Measurements from ENCODE around the gene ZNF10.

ZNF10 gene

DNA sequence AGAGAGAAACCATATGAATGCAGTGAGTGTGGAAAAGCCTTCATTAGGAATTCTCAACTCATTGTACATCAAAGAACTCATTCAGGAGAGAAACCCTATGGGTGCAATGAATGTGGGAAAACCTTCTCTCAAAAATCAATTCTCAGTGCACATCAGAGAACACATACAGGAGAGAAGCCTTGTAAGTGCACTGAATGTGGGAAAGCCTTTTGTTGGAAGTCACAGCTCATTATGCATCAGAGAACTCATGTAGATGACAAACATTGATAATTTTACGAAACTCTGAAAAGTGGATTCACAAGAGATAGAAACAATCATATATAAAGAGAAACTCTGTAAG is 73.8 kb downstream of the ZNF10 start:
- no peak for DNase-seq (ENCODE audit: low read depth)
- H3K4me3 ChIP-seq (ENCODE audit: control insufficient read depth, low read depth, low read length) = no peak overlapping the region
- TF ChIP-seq, protein P1, sequence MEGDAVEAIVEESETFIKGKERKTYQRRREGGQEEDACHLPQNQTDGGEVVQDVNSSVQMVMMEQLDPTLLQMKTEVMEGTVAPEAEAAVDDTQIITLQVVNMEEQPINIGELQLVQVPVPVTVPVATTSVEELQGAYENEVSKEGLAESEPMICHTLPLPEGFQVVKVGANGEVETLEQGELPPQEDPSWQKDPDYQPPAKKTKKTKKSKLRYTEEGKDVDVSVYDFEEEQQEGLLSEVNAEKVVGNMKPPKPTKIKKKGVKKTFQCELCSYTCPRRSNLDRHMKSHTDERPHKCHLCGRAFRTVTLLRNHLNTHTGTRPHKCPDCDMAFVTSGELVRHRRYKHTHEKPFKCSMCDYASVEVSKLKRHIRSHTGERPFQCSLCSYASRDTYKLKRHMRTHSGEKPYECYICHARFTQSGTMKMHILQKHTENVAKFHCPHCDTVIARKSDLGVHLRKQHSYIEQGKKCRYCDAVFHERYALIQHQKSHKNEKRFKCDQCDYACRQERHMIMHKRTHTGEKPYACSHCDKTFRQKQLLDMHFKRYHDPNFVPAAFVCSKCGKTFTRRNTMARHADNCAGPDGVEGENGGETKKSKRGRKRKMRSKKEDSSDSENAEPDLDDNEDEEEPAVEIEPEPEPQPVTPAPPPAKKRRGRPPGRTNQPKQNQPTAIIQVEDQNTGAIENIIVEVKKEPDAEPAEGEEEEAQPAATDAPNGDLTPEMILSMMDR (IDR thresholded peaks at IDR 0.05; ENCODE audit: control insufficient read depth, insufficient read depth, low read depth, low read length, missing control alignments) = no peak

DNA sequence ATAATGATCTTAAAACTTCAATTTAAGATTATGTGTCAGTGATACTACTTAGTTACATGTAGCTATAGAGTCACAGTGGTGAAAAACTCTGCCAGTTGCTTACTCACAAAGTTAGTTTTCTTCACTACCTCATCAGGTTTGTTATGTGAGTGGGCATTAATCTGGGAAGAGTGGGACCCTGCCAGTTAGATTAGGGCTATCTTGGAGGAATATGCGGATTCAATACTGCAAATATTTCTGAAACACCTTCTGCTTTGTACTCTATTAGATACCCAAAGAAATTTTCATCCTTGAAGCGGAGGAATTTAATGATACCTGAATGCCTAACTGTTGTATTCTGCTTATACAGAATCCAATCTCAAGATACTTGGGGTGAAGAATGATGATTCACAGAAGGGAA is 76.0 kb downstream of the ZNF10 start:
- TF ChIP-seq, protein P1 (IDR thresholded peaks at IDR 0.05; ENCODE audit: control insufficient read depth, insufficient read depth, low read depth, low read length, missing control alignments) = no peak
- no peak for DNase-seq (ENCODE audit: low read depth)
- no peak overlapping the region for H3K4me3 ChIP-seq (ENCODE audit: control insufficient read depth, low read depth, low read length)
